Loucy (cell line): ENCODE results near the gene TUBB3.

Experiments used
- H2AFZ ChIP-seq: fragments of 200-600 bp; sonication (generic); 2 replicates; pipeline ENCODE4 v1.6.0; 2016; ENCODE audit warnings: antibody characterized with exemption, mild to moderate bottlenecking, low read length, moderate library complexity
- H3F3A ChIP-seq: fragments of 200-600 bp; 2 replicates; pipeline ENCODE4 v1.6.0; 2016; ENCODE audit warnings: antibody characterized with exemption, low read depth, mild to moderate bottlenecking
- H3K27me3 ChIP-seq: fragments of 200-600 bp; sonication (generic); 2 replicates; pipeline ENCODE4 v1.6.1; 2014; ENCODE audit warnings: low read length, mild to moderate bottlenecking; ENCODE audit not compliant: insufficient read depth, poor library complexity, severe bottlenecking
- H3K36me3 ChIP-seq: fragments of 200-600 bp; sonication (generic); 2 replicates; pipeline ENCODE4 v1.6.1; 2016; ENCODE audit warnings: low read length; ENCODE audit not compliant: insufficient read depth
- H3K4me1 ChIP-seq: fragments of 200-600 bp; sonication (generic); 2 replicates; pipeline ENCODE4 v1.5.1; 2014; ENCODE audit warnings: low read length, mild to moderate bottlenecking; ENCODE audit not compliant: insufficient read depth, poor library complexity, severe bottlenecking
- H3K4me2 ChIP-seq: fragments of 200-600 bp; sonication (generic); 2 replicates; pipeline ENCODE4 v1.6.0; 2014; ENCODE audit warnings: antibody characterized with exemption, low read length, low read depth, mild to moderate bottlenecking; ENCODE audit not compliant: poor library complexity, severe bottlenecking
- H3K4me3 ChIP-seq: fragments of 200-600 bp; sonication (generic); 2 replicates; pipeline ENCODE4 v1.5.1; 2014; ENCODE audit warnings: low read length, mild to moderate bottlenecking, mixed read lengths; ENCODE audit not compliant: poor library complexity, severe bottlenecking
- H3K79me2 ChIP-seq: fragments of 200-600 bp; sonication (generic); 2 replicates; pipeline ENCODE4 v1.6.1; 2014; ENCODE audit warnings: low read length; ENCODE audit not compliant: insufficient read depth
- H3K9ac ChIP-seq: fragments of 200-600 bp; sonication (generic); 2 replicates; pipeline ENCODE4 v1.6.0; 2014; ENCODE audit warnings: mild to moderate bottlenecking, low read depth, low read length, moderate library complexity; ENCODE audit not compliant: poor library complexity, severe bottlenecking
- H3K9me2 ChIP-seq: fragments of 200-600 bp; sonication (generic); replicated peaks from 2 replicates; pipeline ENCODE4 v1.6.1; 2016; ENCODE audit warnings: low read depth, low read length, mixed read lengths
- H3K9me3 ChIP-seq: fragments of 200-600 bp; sonication (generic); 2 replicates; pipeline ENCODE4 v1.6.1; 2014; ENCODE audit warnings: mild to moderate bottlenecking, antibody characterized with exemption, low read length, low read depth; ENCODE audit not compliant: insufficient read depth
- H4K20me1 ChIP-seq: fragments of 200-600 bp; sonication (generic); 2 replicates; pipeline ENCODE4 v1.6.0; 2014; ENCODE audit warnings: antibody characterized with exemption, low read length, mild to moderate bottlenecking; ENCODE audit not compliant: insufficient read depth, poor library complexity, severe bottlenecking
- EZH2phosphoT487 ChIP-seq: fragments of 200-600 bp; IDR thresholded peaks from 2 replicates; pipeline ENCODE4 v1.6.1; 2018; ENCODE audit warnings: antibody characterized with exemption, mild to moderate bottlenecking, moderate library complexity, borderline replicate concordance
- TF ChIP-seq, protein P1 (sequence below): fragments of 200-600 bp; sonication (generic); conservative IDR thresholded peaks from 2 replicates; pipeline ENCODE4 v1.5.1; 2014; ENCODE audit warnings: mild to moderate bottlenecking, antibody characterized with exemption, low read length

TUBB3 gene

DNA sequence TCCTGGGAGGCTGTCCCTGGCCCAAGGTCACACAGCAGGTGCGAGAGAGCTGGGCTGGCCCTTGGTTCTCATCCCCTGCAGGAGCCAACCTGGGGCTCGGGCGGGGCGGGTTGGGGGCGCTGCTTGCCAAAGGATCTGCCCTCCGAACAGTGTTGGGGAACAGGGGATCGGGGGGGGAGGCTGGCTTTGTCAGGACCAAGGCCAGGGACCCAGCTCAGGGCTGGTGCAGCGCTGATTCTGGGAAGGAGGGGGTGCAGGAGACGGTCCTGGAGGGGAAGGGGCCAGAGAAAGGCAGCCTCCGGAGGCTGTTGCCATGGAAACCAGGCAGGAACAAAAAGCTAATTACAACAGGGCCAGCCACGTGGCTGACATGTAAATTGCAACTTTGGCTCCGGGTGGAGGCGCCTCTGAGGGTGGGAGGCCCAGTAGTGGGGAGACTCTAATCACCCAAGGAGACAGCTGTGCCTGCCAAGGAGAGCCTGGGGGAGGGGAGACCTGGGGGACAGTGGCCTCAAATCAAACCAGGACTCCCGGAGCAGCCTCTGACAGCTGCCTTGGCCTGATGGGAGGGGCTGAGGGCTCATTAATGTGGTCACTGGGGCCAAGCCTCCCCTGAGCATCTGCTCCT lies 1.3 kb downstream of the TUBB3 start:
- no peak for TF ChIP-seq EZH2phosphoT487
- Histone ChIP-seq H3K4me1 (peaks cover 23% of the 10 kb centered on the region), H3K9me2 (no peaks in the 10 kb centered on the region), H3K9me3 (no peaks in the 10 kb centered on the region), H3F3A (no peaks in the 10 kb centered on the region), H3K9ac (no peak overlapping the region), H2AFZ (no peak overlapping the region), H3K4me2 (no peak overlapping the region), H4K20me1 (no peaks in the 10 kb centered on the region), H3K4me3 (no peak overlapping the region), H3K79me2 (peaks cover 14% of the 10 kb centered on the region; the same call in 1 of the 2 replicates), H3K36me3 (no peaks in the 10 kb centered on the region), H3K27me3 (no peaks in the 10 kb centered on the region)

DNA sequence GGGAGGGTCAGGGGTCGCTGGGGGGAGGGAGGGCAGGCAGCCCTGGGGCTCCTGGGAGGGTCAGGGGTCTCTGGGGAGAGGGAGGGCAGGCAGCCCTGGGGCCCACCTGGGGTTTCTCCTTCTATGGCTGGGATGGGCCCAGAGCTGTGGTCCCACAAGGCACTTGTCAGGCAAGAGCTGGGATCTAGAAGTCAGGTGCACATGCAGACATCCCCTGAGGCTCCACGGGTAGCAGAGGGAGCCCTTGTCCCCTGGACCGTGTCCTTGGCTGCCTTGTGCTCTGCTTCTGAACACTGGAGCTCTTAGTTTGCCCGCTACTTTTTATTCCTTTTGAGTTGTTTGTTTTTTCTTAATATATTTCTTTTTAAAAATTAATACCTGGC lies 1.8 kb downstream of the TUBB3 start:
- Histone ChIP-seq H3K9me2 (no peaks in the 10 kb centered on the region), H3K4me2 (no peak overlapping the region), H3K79me2 (peaks cover 9% of the 10 kb centered on the region; the same call in 1 of the 2 replicates), H3K4me3 (no peak overlapping the region), H3K4me1 (peaks cover 20% of the 10 kb centered on the region), H2AFZ (no peak overlapping the region), H3K27me3 (no peaks in the 10 kb centered on the region), H3K9me3 (no peaks in the 10 kb centered on the region), H3K36me3 (no peaks in the 10 kb centered on the region), H4K20me1 (no peaks in the 10 kb centered on the region), H3K9ac (no peak overlapping the region), H3F3A (no peaks in the 10 kb centered on the region)
- no peak for TF ChIP-seq EZH2phosphoT487
- TF ChIP-seq, protein P1, sequence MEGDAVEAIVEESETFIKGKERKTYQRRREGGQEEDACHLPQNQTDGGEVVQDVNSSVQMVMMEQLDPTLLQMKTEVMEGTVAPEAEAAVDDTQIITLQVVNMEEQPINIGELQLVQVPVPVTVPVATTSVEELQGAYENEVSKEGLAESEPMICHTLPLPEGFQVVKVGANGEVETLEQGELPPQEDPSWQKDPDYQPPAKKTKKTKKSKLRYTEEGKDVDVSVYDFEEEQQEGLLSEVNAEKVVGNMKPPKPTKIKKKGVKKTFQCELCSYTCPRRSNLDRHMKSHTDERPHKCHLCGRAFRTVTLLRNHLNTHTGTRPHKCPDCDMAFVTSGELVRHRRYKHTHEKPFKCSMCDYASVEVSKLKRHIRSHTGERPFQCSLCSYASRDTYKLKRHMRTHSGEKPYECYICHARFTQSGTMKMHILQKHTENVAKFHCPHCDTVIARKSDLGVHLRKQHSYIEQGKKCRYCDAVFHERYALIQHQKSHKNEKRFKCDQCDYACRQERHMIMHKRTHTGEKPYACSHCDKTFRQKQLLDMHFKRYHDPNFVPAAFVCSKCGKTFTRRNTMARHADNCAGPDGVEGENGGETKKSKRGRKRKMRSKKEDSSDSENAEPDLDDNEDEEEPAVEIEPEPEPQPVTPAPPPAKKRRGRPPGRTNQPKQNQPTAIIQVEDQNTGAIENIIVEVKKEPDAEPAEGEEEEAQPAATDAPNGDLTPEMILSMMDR = no peak

DNA sequence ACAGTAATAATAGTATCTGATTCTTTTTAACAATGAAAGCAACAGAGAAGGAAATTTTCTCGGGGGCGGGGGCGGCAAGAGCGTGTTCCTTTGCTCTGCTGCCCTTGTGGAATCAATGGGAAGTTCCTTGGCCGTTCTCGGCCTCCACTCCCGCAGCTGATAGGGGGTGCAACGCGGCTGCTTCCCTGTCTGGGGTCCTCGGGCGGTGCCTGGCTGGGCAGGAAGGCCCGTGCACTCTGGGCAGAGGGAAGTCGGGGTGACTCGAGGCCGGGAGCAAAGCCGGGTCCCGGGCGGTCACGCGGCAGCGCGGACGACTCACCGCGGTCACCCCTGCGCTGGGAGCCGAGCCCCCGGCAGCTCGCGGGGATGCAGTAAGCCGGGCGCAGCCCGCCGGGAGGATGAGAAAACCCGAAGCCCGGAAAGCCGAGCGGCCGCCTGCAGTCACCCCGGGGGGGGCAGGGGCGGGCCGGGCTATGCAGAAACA lies 2.5 kb downstream of the TUBB3 start:
- Histone ChIP-seq H3K79me2 (0 out of 2 replicates have a peak, but pooled peaks cover 2% of the 10 kb centered on the region), H3K9ac (no peak overlapping the region), H3K9me2 (no peaks in the 10 kb centered on the region), H3K27me3 (no peaks in the 10 kb centered on the region), H2AFZ (no peak overlapping the region), H3K4me3 (peak overlapping the region; percentile 57), H3K4me1 (peaks cover 14% of the 10 kb centered on the region), H4K20me1 (no peaks in the 10 kb centered on the region), H3K9me3 (no peaks in the 10 kb centered on the region), H3K36me3 (no peaks in the 10 kb centered on the region), H3F3A (no peaks in the 10 kb centered on the region), H3K4me2 (peak overlapping the region; percentile 51)
- no peak for TF ChIP-seq EZH2phosphoT487
- TF ChIP-seq, protein P1 = no peak
